Mesendoderm (in vitro differentiated cells): Measurements from ENCODE around the gene ZRANB1.

Experiments
- DNase-seq: peaks from one replicate; pipeline ENCODE4 v3.0.0; 2013
- H2AK5ac ChIP-seq: 2 replicates; pipeline ENCODE4 v1.6.1; 2013; ENCODE audit warnings: low read length, inconsistent platforms
- H2BK120ac ChIP-seq: 2 replicates; pipeline ENCODE4 v1.6.1; 2013; ENCODE audit warnings: low read depth, mild to moderate bottlenecking, low read length, moderate library complexity, mixed read lengths
- H2BK15ac ChIP-seq: replicated peaks from 2 replicates; pipeline ENCODE4 v1.6.1; 2013; ENCODE audit warnings: low read depth, mild to moderate bottlenecking, moderate library complexity
- H2BK5ac ChIP-seq: 2 replicates; pipeline ENCODE4 v1.6.1; 2013; ENCODE audit warnings: low read length, inconsistent platforms
- H3K18ac ChIP-seq: 2 replicates; pipeline ENCODE4 v1.6.1; 2013; ENCODE audit warnings: mild to moderate bottlenecking, low read length, mixed read lengths
- H3K23ac ChIP-seq: one replicate; pipeline ENCODE4 v1.6.1; 2013; ENCODE audit warnings: low read length
- H3K27ac ChIP-seq: 2 replicates; pipeline ENCODE4 v1.5.1; 2013; ENCODE audit warnings: low read depth, mild to moderate bottlenecking, inconsistent platforms, low read length, moderate library complexity
- H3K27me3 ChIP-seq: 2 replicates; pipeline ENCODE4 v1.6.1; 2013; ENCODE audit warnings: low read length, control low read depth, mild to moderate bottlenecking, inconsistent platforms; ENCODE audit not compliant: insufficient read depth, poor library complexity
- H3K36me3 ChIP-seq: 2 replicates; pipeline ENCODE4 v1.6.1; 2013; ENCODE audit warnings: low read length, inconsistent platforms; ENCODE audit not compliant: control insufficient read depth, insufficient read depth
- H3K4ac ChIP-seq: one replicate; pipeline ENCODE4 v1.6.1; 2013; ENCODE audit warnings: low read depth, mild to moderate bottlenecking, low read length, moderate library complexity
- H3K4me1 ChIP-seq: 2 replicates; pipeline ENCODE4 v1.6.1; 2013; ENCODE audit warnings: low read depth, low read length, inconsistent platforms; ENCODE audit not compliant: control insufficient read depth
- H3K4me2 ChIP-seq: 2 replicates; pipeline ENCODE4 v1.6.1; 2013; ENCODE audit warnings: low read length
- H3K4me3 ChIP-seq: 2 replicates; pipeline ENCODE4 v1.5.1; 2013; ENCODE audit warnings: mild to moderate bottlenecking, low read length
- H3K56ac ChIP-seq: one replicate; pipeline ENCODE4 v1.6.1; 2013; ENCODE audit warnings: low read length
- H3K79me1 ChIP-seq: 2 replicates; pipeline ENCODE4 v1.6.1; 2013; ENCODE audit warnings: low read length, inconsistent platforms
- H3K79me2 ChIP-seq: 2 replicates; pipeline ENCODE4 v1.6.1; 2013; ENCODE audit warnings: mild to moderate bottlenecking, low read length; ENCODE audit not compliant: control insufficient read depth, insufficient read depth
- H3K9ac ChIP-seq: 2 replicates; pipeline ENCODE4 v1.6.1; 2013; ENCODE audit warnings: low read length, inconsistent platforms
- H4K5ac ChIP-seq: one replicate; pipeline ENCODE4 v1.6.1; 2013; ENCODE audit warnings: low read length
- H4K8ac ChIP-seq: one replicate; pipeline ENCODE4 v1.6.1; 2013; ENCODE audit warnings: low read depth, mild to moderate bottlenecking, control low read depth, low read length, moderate library complexity
- WGBS: extraction: QIAGEN DNeasy Blood & Tissue Kit; methylation state at CpG from one replicate; pipeline ENCODE4 v1.1.7; 2013; ENCODE audit warnings: low lambda C conversion rate, missing lambda C conversion rate; ENCODE audit not compliant: insufficient coverage; ENCODE audit errors: extremely low coverage; 5-methylcytosine and 5-hydroxymethylcytosine counted together

Gene ZRANB1

GRCh38 chr10:125003146-125003900 is 61.4 kb downstream of the ZRANB1 start:
- H3K27ac ChIP-seq, result no peak overlapping the region
- no peak overlapping the region for H4K5ac ChIP-seq
- H2BK15ac ChIP-seq, result no peak overlapping the region
- H3K36me3 ChIP-seq, result peaks cover 11% of the 10 kb centered on the region
- DNase-seq, result no peak
- H3K4me1 ChIP-seq, result no peaks in the 10 kb centered on the region
- no CpG with 5 or more reads among the region's 34 CpGs for WGBS
- H3K79me1 ChIP-seq, result peaks cover 37% of the 10 kb centered on the region
- H3K4ac ChIP-seq, result no peak overlapping the region
- no peak overlapping the region for H2BK5ac ChIP-seq
- no peak overlapping the region for H3K18ac ChIP-seq
- peaks cover 38% of the 10 kb centered on the region for H3K79me2 ChIP-seq
- no peak overlapping the region for H3K4me3 ChIP-seq
- H2AK5ac ChIP-seq, result no peak overlapping the region
- H3K27me3 ChIP-seq, result no peaks in the 10 kb centered on the region
- no peak overlapping the region for H3K4me2 ChIP-seq
- H3K56ac ChIP-seq, result no peak overlapping the region
- H3K9ac ChIP-seq, result no peak overlapping the region
- no peak overlapping the region for H4K8ac ChIP-seq
- H3K23ac ChIP-seq, result no peak overlapping the region
- no peak overlapping the region for H2BK120ac ChIP-seq

GRCh38 chr10:125003901-125004467 is 62.1 kb downstream of the ZRANB1 start:
- Histone ChIP-seq H2BK15ac (no peak overlapping the region), H3K56ac (no peak overlapping the region), H2BK120ac (no peak overlapping the region), H3K4me2 (no peak overlapping the region), H4K8ac (no peak overlapping the region), H3K36me3 (peaks cover 11% of the 10 kb centered on the region), H3K27me3 (no peaks in the 10 kb centered on the region), H3K27ac (no peak overlapping the region), H3K23ac (no peak overlapping the region), H3K79me1 (peaks cover 37% of the 10 kb centered on the region), H2BK5ac (no peak overlapping the region), H3K9ac (no peak overlapping the region), H2AK5ac (no peak overlapping the region), H4K5ac (no peak overlapping the region), H3K18ac (no peak overlapping the region), H3K4ac (no peak overlapping the region), H3K4me3 (no peak overlapping the region), H3K79me2 (peaks cover 41% of the 10 kb centered on the region), H3K4me1 (no peaks in the 10 kb centered on the region)
- no CpG with 5 or more reads among the region's 14 CpGs for WGBS
- no peak for DNase-seq

- Histone ChIP-seq H3K4me3 (no peak overlapping the region), H3K9ac (no peak overlapping the region), H3K79me1 (peaks cover 40% of the 10 kb centered on the region), H3K18ac (no peak overlapping the region), H3K4me2 (no peak overlapping the region), H2AK5ac (no peak overlapping the region), H4K8ac (no peak overlapping the region), H4K5ac (no peak overlapping the region), H3K4ac (no peak overlapping the region), H2BK15ac (no peak overlapping the region), H3K36me3 (peaks cover 9% of the 10 kb centered on the region), H3K4me1 (no peaks in the 10 kb centered on the region), H3K56ac (no peak overlapping the region), H2BK120ac (no peak overlapping the region), H3K27me3 (no peaks in the 10 kb centered on the region), H3K79me2 (peaks cover 46% of the 10 kb centered on the region), H2BK5ac (no peak overlapping the region), H3K27ac (no peak overlapping the region), H3K23ac (no peak overlapping the region)
- WGBS, result no CpG with 5 or more reads among the region's 19 CpGs
- peak; percentile 64 for DNase-seq
Measured at GRCh38 chr10:125004571-125005311, 62.8 kb downstream of the ZRANB1 start.

- H3K79me2 ChIP-seq, result peaks cover 53% of the 10 kb centered on the region
- no peak for DNase-seq
- no peak overlapping the region for H3K4ac ChIP-seq
- H3K27ac ChIP-seq, result no peak overlapping the region
- no peak overlapping the region for H3K23ac ChIP-seq
- H2AK5ac ChIP-seq, result no peak overlapping the region
- H3K36me3 ChIP-seq, result peaks cover 6% of the 10 kb centered on the region
- no peak overlapping the region for H3K4me3 ChIP-seq
- H3K4me2 ChIP-seq, result no peak overlapping the region
- no peaks in the 10 kb centered on the region for H3K27me3 ChIP-seq
- no peak overlapping the region for H2BK5ac ChIP-seq
- no peak overlapping the region for H2BK120ac ChIP-seq
- no peak overlapping the region for H3K9ac ChIP-seq
- H3K4me1 ChIP-seq, result peaks cover 5% of the 10 kb centered on the region
- no peak overlapping the region for H3K18ac ChIP-seq
- H3K79me1 ChIP-seq, result peaks cover 46% of the 10 kb centered on the region
- no CpG with 5 or more reads among the region's 36 CpGs for WGBS
- H3K56ac ChIP-seq, result no peak overlapping the region
- H4K5ac ChIP-seq, result no peak overlapping the region
- no peak overlapping the region for H2BK15ac ChIP-seq
- no peak overlapping the region for H4K8ac ChIP-seq
Measured at GRCh38 chr10:125005312-125006187, 63.6 kb downstream of the ZRANB1 start.

GRCh38 chr10:125006188-125006680 is 64.3 kb downstream of the ZRANB1 start:
- Histone ChIP-seq H3K4me2 (no peak overlapping the region), H3K36me3 (peaks cover 6% of the 10 kb centered on the region), H3K79me1 (peaks cover 49% of the 10 kb centered on the region), H2BK15ac (no peak overlapping the region), H3K27me3 (no peaks in the 10 kb centered on the region), H4K8ac (no peak overlapping the region), H3K56ac (no peak overlapping the region), H3K23ac (no peak overlapping the region), H2BK5ac (no peak overlapping the region), H3K4ac (no peak overlapping the region), H2BK120ac (no peak overlapping the region), H3K79me2 (peaks cover 60% of the 10 kb centered on the region), H3K4me3 (no peak overlapping the region), H2AK5ac (no peak overlapping the region), H4K5ac (no peak overlapping the region), H3K9ac (no peak overlapping the region), H3K27ac (no peak overlapping the region), H3K4me1 (peaks cover 5% of the 10 kb centered on the region), H3K18ac (no peak overlapping the region)
- no CpG with 5 or more reads among the region's 9 CpGs for WGBS
- DNase-seq, result no peak
